Thyroid gland (tissue), 4 donors: ENCODE data around the gene CACNA1A. TPM values are rescaled to one million over a fixed set of nuclear protein-coding genes. Genes with fewer than 3 reads are reported as not detected.

ENCODE experiments used
- DNase-seq, 2 donors: peaks; one replicate each; pipeline ENCODE4 v3.0.0-alpha.2; 2019
- H3K27ac ChIP-seq, 3 donors: fragments of 200-600 bp; sonication (generic); 1 replicate in 2 of 3; 2 replicates in 1 of 3; pipeline ENCODE4 v1.5.1; 2016 to 2019; ENCODE audit warnings: mild to moderate bottlenecking in 1 of 3, moderate library complexity in 1 of 3
- H3K27me3 ChIP-seq: fragments of 200-600 bp; sonication (generic); one replicate; pipeline ENCODE4 v1.5.1; 2019
- H3K36me3 ChIP-seq, 2 donors: fragments of 200-600 bp; sonication (generic); one replicate each; pipeline ENCODE4 v1.5.1; 2016 to 2019
- H3K4me1 ChIP-seq, 2 donors: fragments of 200-600 bp; sonication (generic); one replicate each; pipeline ENCODE4 v1.5.1; 2017 to 2019
- H3K4me3 ChIP-seq, 3 donors: fragments of 200-600 bp; sonication (generic); replicated peaks in 1 of 3; 1 replicate in 2 of 3; 2 replicates in 1 of 3; pipeline ENCODE4 v1.5.1; 2016; ENCODE audit warnings: mild to moderate bottlenecking in 1 of 3
- H3K9me3 ChIP-seq: fragments of 200-600 bp; sonication (generic); one replicate; pipeline ENCODE4 v1.5.1; 2017
- CTCF ChIP-seq, 6 experiments: fragments of 200-600 bp in 3 of 6; fragments of 450-650 bp in 3 of 6; sonication (generic) in 3 of 6; IDR thresholded peaks; one replicate each; pipeline ENCODE4 v1.5.1; 2016 to 2019; ENCODE audit warnings: antibody characterized with exemption in 6 of 6, mild to moderate bottlenecking in 2 of 6, inconsistent platforms in 1 of 6, moderate library complexity in 1 of 6
- POLR2A ChIP-seq, 2 donors: fragments of 450-650 bp; IDR thresholded peaks; one replicate each; pipeline ENCODE4 v1.6.1; 2017; ENCODE audit warnings: antibody characterized with exemption in 2 of 2, mild to moderate bottlenecking in 2 of 2, moderate library complexity in 1 of 2
- WGBS, 2 donors: methylation state at CpG; one replicate each; pipeline ENCODE4 v1.1.5; 2017; 5-methylcytosine and 5-hydroxymethylcytosine counted together
- intact Hi-C: fragments of 100-400 bp; cut with DNase I; formaldehyde crosslinking; loops from one replicate; pipeline ENCODE4 v1.15.1; 2023
- total RNA-seq, 4 donors: library from RNA; depleted of rRNA; stranded (reverse); fragments of >200 nt; gene quantifications; one replicate each; pipeline ENCODE4 v1.2.3, GENCODE V29; 2016

CACNA1A gene
- total RNA-seq, 4 donors from 2014 or later = 0.27 to 2.5 (median 0.80) TPM

GRCh38 chr19:13404236-13404635 is 102.0 kb downstream of the CACNA1A start:
- no peak overlapping the region for H3K27ac ChIP-seq
- no peak for DNase-seq
- H3K4me3 ChIP-seq = no peak overlapping the region
- 48% methylated on average over 7 of the region's 7 CpGs for WGBS, 2 donors
- H3K9me3 ChIP-seq = no peaks in the 10 kb centered on the region
- H3K4me1 ChIP-seq = no peaks in the 10 kb centered on the region
- H3K27me3 ChIP-seq = no peaks in the 10 kb centered on the region
- intact Hi-C loops = no loop called here
- H3K36me3 ChIP-seq = no peaks in the 10 kb centered on the region
- TF ChIP-seq POLR2A (IDR thresholded peaks at IDR 0.05) (no peak), CTCF (IDR thresholded peaks at IDR 0.05) (no peak)

GRCh38 chr19:13401388-13401787 is 104.9 kb downstream of the CACNA1A start:
- H3K9me3 ChIP-seq = no peaks in the 10 kb centered on the region
- H3K36me3 ChIP-seq = no peaks in the 10 kb centered on the region
- no peaks in the 10 kb centered on the region for H3K27me3 ChIP-seq
- no peak overlapping the region for H3K27ac ChIP-seq
- no peak for DNase-seq
- H3K4me3 ChIP-seq = no peak overlapping the region
- TF ChIP-seq POLR2A (IDR thresholded peaks at IDR 0.05) = no peak
- no peak for TF ChIP-seq CTCF (IDR thresholded peaks at IDR 0.05)
- intact Hi-C loops = no loop called here
- no peaks in the 10 kb centered on the region for H3K4me1 ChIP-seq
- 80 to 81% methylated on average over 2 of the region's 2 CpGs for WGBS, 2 donors

- Histone ChIP-seq H3K9me3 (no peaks in the 10 kb centered on the region), H3K4me3 (no peak overlapping the region), H3K27me3 (no peaks in the 10 kb centered on the region), H3K36me3 (no peaks in the 10 kb centered on the region), H3K27ac (no peak overlapping the region), H3K4me1 (no peaks in the 10 kb centered on the region)
- no peak for TF ChIP-seq POLR2A (IDR thresholded peaks at IDR 0.05)
- no peak for TF ChIP-seq CTCF (IDR thresholded peaks at IDR 0.05)
- intact Hi-C loops = no loop called here
- DNase-seq = no peak
Observed at GRCh38 chr19:13400296-13400695, 106.0 kb downstream of the CACNA1A start.

- Histone ChIP-seq H3K4me1 (no peaks in the 10 kb centered on the region), H3K27ac (no peak overlapping the region), H3K36me3 (no peaks in the 10 kb centered on the region), H3K4me3 (no peak overlapping the region), H3K9me3 (no peaks in the 10 kb centered on the region), H3K27me3 (no peaks in the 10 kb centered on the region)
- intact Hi-C loops = no loop called here
- WGBS, 2 donors = 79 to 80% methylated on average over 5 of the region's 5 CpGs
- TF ChIP-seq POLR2A (IDR thresholded peaks at IDR 0.05) (no peak), CTCF (IDR thresholded peaks at IDR 0.05) (no peak)
- DNase-seq = no peak
Observed at GRCh38 chr19:13399746-13400145, 106.5 kb downstream of the CACNA1A start.

GRCh38 chr19:13398780-13399726 is 107.2 kb downstream of the CACNA1A start:
- no peak for DNase-seq
- no peak for TF ChIP-seq POLR2A (IDR thresholded peaks at IDR 0.05)
- TF ChIP-seq CTCF (IDR thresholded peaks at IDR 0.05) = no peak
- H3K9me3 ChIP-seq = no peaks in the 10 kb centered on the region
- no peaks in the 10 kb centered on the region for H3K4me1 ChIP-seq
- H3K27me3 ChIP-seq = no peaks in the 10 kb centered on the region
- 52% methylated on average over 10 of the region's 10 CpGs for WGBS, 2 donors
- no peak overlapping the region for H3K4me3 ChIP-seq
- H3K27ac ChIP-seq = no peak overlapping the region
- intact Hi-C loops = no loop called here
- no peaks in the 10 kb centered on the region for H3K36me3 ChIP-seq
